Activated CD4-positive, alpha-beta memory T cell treated with anti-CD3 and anti-CD28 coated beads for 36 hours (primary cell): ENCODE measurements around the gene STRAP. TPM values are rescaled to one million over a fixed set of nuclear protein-coding genes. Genes with fewer than 3 reads are reported as not detected.
"Not testable (repeated sequence)": the region's sequence is repeated elsewhere in the genome, so short reads cannot be mapped to it uniquely, and the experiment has no call there.

ENCODE experiments used
- CTCF ChIA-PET: fragments of 350-600 bp; sonication (Branson Sonifier 250); formaldehyde crosslinking; loops from one replicate; lab custom pipeline; 2021; ENCODE audit warnings: antibody characterized with exemption, inconsistent platforms; lab: Charles Lee
- POLR2A ChIA-PET: fragments of 350-600 bp; sonication (Branson Sonifier 250); formaldehyde crosslinking; loops from one replicate; lab custom pipeline; 2021; ENCODE audit warnings: antibody characterized with exemption; lab: Charles Lee
- DNase-seq: peaks from one replicate; pipeline ENCODE4 v3.0.0-alpha.2; 2020
- H3K27ac Mint-ChIP-seq: one replicate; pipeline ENCODE4 v1.8.0; 2021; ENCODE audit warnings: mixed read lengths
- H3K27me3 Mint-ChIP-seq: one replicate; pipeline ENCODE4 v1.8.0; 2021; ENCODE audit warnings: mixed read lengths
- H3K36me3 Mint-ChIP-seq: one replicate; pipeline ENCODE4 v1.8.0; 2021; ENCODE audit warnings: mixed read lengths
- H3K4me1 Mint-ChIP-seq: one replicate; pipeline ENCODE4 v1.8.0; 2021; ENCODE audit warnings: low read depth, mixed read lengths
- H3K4me3 Mint-ChIP-seq: one replicate; pipeline ENCODE4 v1.8.0; 2021; ENCODE audit warnings: mild to moderate bottlenecking, mixed read lengths
- H3K9me3 Mint-ChIP-seq: one replicate; pipeline ENCODE4 v1.8.0; 2021; ENCODE audit warnings: mixed read lengths
- intact Hi-C: fragments of 100-400 bp; cut with micrococcal nuclease; formaldehyde crosslinking; loops from one replicate; pipeline ENCODE4 v1.15.1; 2023
- total RNA-seq, 2 experiments: library from RNA; stranded (reverse); gene quantifications; one replicate each; pipeline ENCODE4 v1.2.3, GENCODE V29; 2021

Gene STRAP
- total RNA-seq, 2 experiments from 2014 or later: 135 to 140 TPM

DNA sequence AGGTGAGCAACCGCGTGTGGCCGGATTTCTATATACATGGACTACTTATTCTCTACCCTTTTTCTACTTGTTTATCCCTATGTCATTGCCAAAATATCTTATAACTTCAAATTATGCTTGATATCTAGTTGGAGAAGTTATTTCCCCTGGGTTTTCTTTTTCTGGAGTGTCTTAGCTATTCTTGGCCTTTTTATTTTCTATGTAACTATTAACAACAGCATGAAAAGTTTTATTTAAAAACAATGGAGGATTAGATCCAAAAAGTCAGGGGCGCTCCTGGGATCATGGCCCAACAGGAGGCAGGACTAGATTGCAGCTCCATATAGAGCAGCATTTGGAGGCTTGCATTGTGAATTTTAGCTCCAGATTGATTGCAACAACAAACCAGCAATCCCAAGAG lies 8.6 kb upstream of the STRAP start:
- Mint-ChIP-seq H3K27me3 (peaks cover 5% of the 10 kb centered on the region), H3K4me1 (peaks cover 3% of the 10 kb centered on the region), H3K27ac (no peak overlapping the region), H3K36me3 (peaks cover 1% of the 10 kb centered on the region), H3K4me3 (no peak overlapping the region), H3K9me3 (peaks cover 8% of the 10 kb centered on the region)
- intact Hi-C loops: no loop called here
- CTCF ChIA-PET: interaction anchor here (1.0 to 1.2 kb wide), 2 partner anchors 119 to 284 kb away, joined by 3 read pairs; no protein-coding TSS in a partner anchor
- POLR2A ChIA-PET: no interaction called here
- DNase-seq: no peak

GRCh38 chr12:15874556-15875145 lies 7.5 kb upstream of the STRAP start:
- H3K9me3 Mint-ChIP-seq, H3K4me1 Mint-ChIP-seq, intact Hi-C loops, DNase-seq, POLR2A ChIA-PET, H3K4me3 Mint-ChIP-seq, CTCF ChIA-PET, H3K27me3 Mint-ChIP-seq, H3K27ac Mint-ChIP-seq, H3K36me3 Mint-ChIP-seq: not testable (repeated sequence)

DNA sequence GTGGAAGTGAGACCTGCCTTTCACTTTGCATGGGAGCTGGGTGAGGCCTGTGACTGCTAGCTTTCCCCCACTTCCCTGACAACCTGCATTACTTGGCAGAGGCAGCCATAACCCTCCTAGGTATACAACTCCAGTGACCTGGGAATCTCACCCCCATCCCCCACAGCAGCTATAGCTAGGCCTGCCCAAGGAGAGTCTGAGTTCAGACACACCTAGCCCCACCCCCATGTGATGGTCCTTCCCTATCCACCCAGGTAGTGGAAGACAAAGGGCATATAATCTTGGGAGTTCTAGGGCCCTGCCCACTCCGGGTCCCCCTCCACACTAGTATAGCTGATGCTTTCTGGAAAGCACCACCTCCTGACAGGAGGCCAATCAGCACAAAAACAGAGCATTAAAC lies 6.3 kb upstream of the STRAP start:
- DNase-seq: no peak
- no peak overlapping the region for H3K27ac Mint-ChIP-seq
- no peaks in the 10 kb centered on the region for H3K36me3 Mint-ChIP-seq
- ChIA-PET CTCF (no interaction called here), POLR2A (no interaction called here)
- intact Hi-C loops: no loop called here
- H3K9me3 Mint-ChIP-seq: no peaks in the 10 kb centered on the region
- H3K27me3 Mint-ChIP-seq: peaks cover 5% of the 10 kb centered on the region
- no peak overlapping the region for H3K4me3 Mint-ChIP-seq
- H3K4me1 Mint-ChIP-seq: peaks cover 5% of the 10 kb centered on the region

DNA sequence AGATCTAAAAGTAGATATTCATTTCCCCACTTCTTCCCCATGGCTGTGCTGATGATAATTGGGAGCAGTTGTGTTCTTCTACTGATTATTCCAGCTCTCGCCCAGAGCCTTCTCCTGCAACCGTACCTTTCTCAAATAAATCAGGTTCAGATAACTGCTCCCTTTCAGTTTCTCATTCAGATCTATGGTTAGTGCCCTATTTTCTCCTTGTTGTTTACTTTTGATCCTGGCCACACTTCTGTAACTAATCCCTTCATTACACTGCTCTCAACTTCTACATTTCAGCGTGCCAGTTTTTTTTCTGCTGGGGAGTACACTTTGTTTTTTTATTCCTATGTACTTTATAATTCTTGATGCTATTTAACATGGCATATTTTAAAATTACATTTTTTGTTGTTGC lies 2.8 kb upstream of the STRAP start:
- peaks cover 11% of the 10 kb centered on the region for H3K36me3 Mint-ChIP-seq
- no peaks in the 10 kb centered on the region for H3K27me3 Mint-ChIP-seq
- H3K9me3 Mint-ChIP-seq: no peaks in the 10 kb centered on the region

DNA sequence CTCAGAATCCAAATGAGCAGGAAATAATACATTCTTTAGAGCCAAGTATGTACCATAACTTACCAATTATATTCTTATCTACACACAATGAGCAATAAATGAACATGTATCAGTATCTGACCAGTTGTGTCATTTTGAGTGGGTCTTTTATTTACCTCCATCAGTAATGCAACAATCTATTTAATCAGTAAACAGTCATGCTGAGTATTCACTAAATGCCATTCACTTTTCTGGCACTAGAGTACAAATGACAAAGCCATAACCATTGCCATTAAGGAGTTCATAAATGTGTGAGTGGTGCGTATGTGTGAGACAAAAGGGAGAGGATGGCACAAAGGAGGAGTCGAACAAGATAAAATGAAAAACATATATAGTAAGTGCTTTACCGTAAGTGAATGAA lies 1.5 kb upstream of the STRAP start:
- intact Hi-C loops: loop anchor here (10.0 kb wide), 1 partner anchor 926 kb away; no protein-coding TSS in a partner anchor
- H3K4me1 Mint-ChIP-seq: peaks cover 32% of the 10 kb centered on the region
- ChIA-PET POLR2A (no interaction called here), CTCF (no interaction called here)
- H3K4me3 Mint-ChIP-seq: peak overlapping the region; percentile 43
- H3K9me3 Mint-ChIP-seq: no peaks in the 10 kb centered on the region
- H3K36me3 Mint-ChIP-seq: peaks cover 19% of the 10 kb centered on the region
- no peak overlapping the region for H3K27ac Mint-ChIP-seq
- no peaks in the 10 kb centered on the region for H3K27me3 Mint-ChIP-seq
- DNase-seq: no peak

More for the DNA sequence above, 2.8 kb upstream of the STRAP start:
- intact Hi-C loops: no loop called here
- Mint-ChIP-seq H3K4me1 (peaks cover 23% of the 10 kb centered on the region), H3K27ac (no peak overlapping the region), H3K4me3 (no peak overlapping the region)
- ChIA-PET POLR2A (no interaction called here), CTCF (no interaction called here)
- no peak for DNase-seq

DNA sequence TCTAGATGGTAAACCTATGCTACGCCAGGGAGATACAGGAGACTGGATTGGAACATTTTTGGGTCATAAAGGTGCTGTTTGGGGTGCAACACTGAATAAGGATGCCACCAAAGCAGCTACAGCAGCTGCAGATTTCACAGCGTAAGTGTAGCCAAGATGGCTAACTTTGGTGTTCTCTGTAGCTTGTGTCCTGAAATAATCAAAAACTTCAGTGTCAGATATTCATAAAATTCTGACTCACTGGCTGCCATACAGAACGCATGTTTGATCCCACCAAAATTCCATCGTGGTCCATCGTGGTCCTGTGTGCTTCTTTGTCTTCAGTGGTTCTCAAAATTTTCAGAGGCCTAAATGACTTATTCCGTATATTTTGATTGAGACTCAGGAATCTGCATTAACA lies 1.3 kb downstream of the STRAP start:
- intact Hi-C loops: loop anchor here (2.0 to 10.0 kb wide), 2 partner anchors 929 to 1113 kb away; a partner anchor contains a TSS
- peak overlapping the region; percentile 38 for H3K27ac Mint-ChIP-seq
- H3K27me3 Mint-ChIP-seq: no peaks in the 10 kb centered on the region
- no peak for DNase-seq
- peaks cover 59% of the 10 kb centered on the region for H3K4me1 Mint-ChIP-seq
- POLR2A ChIA-PET: interaction anchor here (1.5 kb wide), 1 partner anchor 27 kb away, joined by 6 read pairs; the partner anchor contains the start of gene DERA
- CTCF ChIA-PET: interaction anchor here (1.0 to 2.7 kb wide), 6 partner anchors 10 to 299 kb away, joined by 3 to 10 read pairs (median 4); no protein-coding TSS in a partner anchor
- no peaks in the 10 kb centered on the region for H3K9me3 Mint-ChIP-seq
- peak overlapping the region; percentile 96 for H3K4me3 Mint-ChIP-seq
- peaks cover 30% of the 10 kb centered on the region for H3K36me3 Mint-ChIP-seq

- no peak for DNase-seq
- peaks cover 41% of the 10 kb centered on the region for H3K36me3 Mint-ChIP-seq
- POLR2A ChIA-PET: no interaction called here
- no peak overlapping the region for H3K27ac Mint-ChIP-seq
- no peaks in the 10 kb centered on the region for H3K27me3 Mint-ChIP-seq
- no peak overlapping the region for H3K4me3 Mint-ChIP-seq
- intact Hi-C loops: loop anchor here (10.0 kb wide), 1 partner anchor 932 kb away; no protein-coding TSS in a partner anchor
- CTCF ChIA-PET: interaction anchor here (0.8 kb wide), 1 partner anchor 13 kb away, joined by 5 read pairs; no protein-coding TSS in a partner anchor
- H3K4me1 Mint-ChIP-seq: peaks cover 60% of the 10 kb centered on the region
- H3K9me3 Mint-ChIP-seq: no peaks in the 10 kb centered on the region
These were observed 4.3 kb downstream of the STRAP start for GRCh38 chr12:15886372-15887042.

- POLR2A ChIA-PET: no interaction called here
- DNase-seq: no peak
- no peaks in the 10 kb centered on the region for H3K9me3 Mint-ChIP-seq
- intact Hi-C loops: loop anchor here (10.0 kb wide), 1 partner anchor 932 kb away; no protein-coding TSS in a partner anchor
- H3K4me3 Mint-ChIP-seq: no peak overlapping the region
- no peaks in the 10 kb centered on the region for H3K27me3 Mint-ChIP-seq
- peaks cover 56% of the 10 kb centered on the region for H3K4me1 Mint-ChIP-seq
- CTCF ChIA-PET: interaction anchor here (0.8 kb wide), 1 partner anchor 12 kb away, joined by 5 read pairs; no protein-coding TSS in a partner anchor
- peaks cover 41% of the 10 kb centered on the region for H3K36me3 Mint-ChIP-seq
- H3K27ac Mint-ChIP-seq: no peak overlapping the region
These were observed 5.0 kb downstream of the STRAP start for GRCh38 chr12:15887043-15887817.

- POLR2A ChIA-PET: no interaction called here
- H3K27me3 Mint-ChIP-seq: no peaks in the 10 kb centered on the region
- peak overlapping the region; percentile 52 for H3K27ac Mint-ChIP-seq
- CTCF ChIA-PET: no interaction called here
- peaks cover 26% of the 10 kb centered on the region for H3K36me3 Mint-ChIP-seq
- no peak overlapping the region for H3K4me3 Mint-ChIP-seq
- intact Hi-C loops: no loop called here
- no peaks in the 10 kb centered on the region for H3K9me3 Mint-ChIP-seq
- H3K4me1 Mint-ChIP-seq: peaks cover 15% of the 10 kb centered on the region
- DNase-seq: no peak
These were observed 10.6 kb downstream of the STRAP start for GRCh38 chr12:15892645-15893259.

DNA sequence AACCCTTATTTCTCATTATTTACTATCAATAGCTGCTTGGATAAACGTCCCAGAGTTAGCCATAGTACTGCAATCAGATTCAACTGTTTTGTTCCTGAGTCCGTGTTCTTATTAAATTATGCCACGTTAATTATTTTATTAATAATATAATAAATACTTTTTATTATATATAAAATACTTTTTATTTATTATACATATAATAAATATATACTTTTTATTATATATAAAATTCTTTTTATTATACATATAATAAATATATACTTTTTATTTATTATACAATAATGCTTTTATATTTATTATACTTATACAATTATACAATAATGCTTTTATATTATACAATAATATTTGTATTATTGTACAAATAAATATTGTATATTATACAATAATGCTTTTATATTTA lies 11.1 kb downstream of the STRAP start:
- ChIA-PET POLR2A (no interaction called here), CTCF (interaction anchor here (1.1 kb wide), 1 partner anchor 10 kb away, joined by 5 read pairs; no protein-coding TSS in a partner anchor)
- H3K9me3 Mint-ChIP-seq: no peaks in the 10 kb centered on the region
- intact Hi-C loops: no loop called here
- H3K27ac Mint-ChIP-seq: no peak overlapping the region
- H3K4me3 Mint-ChIP-seq: no peak overlapping the region
- H3K36me3 Mint-ChIP-seq: peaks cover 26% of the 10 kb centered on the region
- no peaks in the 10 kb centered on the region for H3K27me3 Mint-ChIP-seq
- no peak for DNase-seq
- H3K4me1 Mint-ChIP-seq: peaks cover 10% of the 10 kb centered on the region

- no peak overlapping the region for H3K27ac Mint-ChIP-seq
- POLR2A ChIA-PET: no interaction called here
- peaks cover 31% of the 10 kb centered on the region for H3K36me3 Mint-ChIP-seq
- no peaks in the 10 kb centered on the region for H3K9me3 Mint-ChIP-seq
- no peaks in the 10 kb centered on the region for H3K27me3 Mint-ChIP-seq
- no peak for DNase-seq
- CTCF ChIA-PET: interaction anchor here (0.9 to 3.2 kb wide), 7 partner anchors 9 to 364 kb away, joined by 3 to 35 read pairs (median 5); partner anchors contain the start of gene DERA
- H3K4me1 Mint-ChIP-seq: no peaks in the 10 kb centered on the region
- intact Hi-C loops: no loop called here
- H3K4me3 Mint-ChIP-seq: no peak overlapping the region
These were observed 14.7 kb downstream of the STRAP start for GRCh38 chr12:15896867-15897266.
